NCI-H748 (cell line): Measurements from ENCODE around the gene ACTR1A.
"Not testable (repeated sequence)": the region's sequence is repeated elsewhere in the genome, so short reads cannot be mapped to it uniquely, and the experiment has no call there.

Experiments
- DNase-seq: peaks from one replicate; lab custom pipeline; 2025; ENCODE audit not compliant: unreplicated experiment; lab: John Stamatoyannopoulos, UW

The ACTR1A gene

GRCh38 chr10:102515724-102516123 lies 13.2 kb upstream of the ACTR1A start:
- no peak for DNase-seq

- DNase-seq = no peak
Observed at GRCh38 chr10:102514487-102515311, 12.2 kb upstream of the ACTR1A start.

GRCh38 chr10:102511583-102512274 lies 9.2 kb upstream of the ACTR1A start:
- DNase-seq = no peak

DNA sequence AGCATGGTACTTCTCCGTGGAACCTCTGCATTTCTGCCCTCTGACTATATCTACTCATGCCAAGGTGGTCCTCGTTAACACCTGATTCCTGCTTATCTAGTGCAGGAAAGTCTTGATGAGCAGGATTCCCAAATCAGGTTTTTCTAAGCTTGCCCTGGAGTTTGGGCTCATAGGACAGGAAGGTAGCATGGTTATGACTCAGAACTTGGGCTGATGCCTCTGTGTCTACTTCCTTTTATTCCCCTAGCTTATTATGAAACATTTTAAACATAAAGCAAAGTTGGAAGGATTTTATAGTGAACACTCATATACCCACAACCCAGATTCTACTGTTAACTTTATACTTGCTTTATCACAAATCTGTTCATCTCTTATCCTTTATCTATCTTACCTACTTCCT lies 6.9 kb upstream of the ACTR1A start:
- DNase-seq = no peak

DNA sequence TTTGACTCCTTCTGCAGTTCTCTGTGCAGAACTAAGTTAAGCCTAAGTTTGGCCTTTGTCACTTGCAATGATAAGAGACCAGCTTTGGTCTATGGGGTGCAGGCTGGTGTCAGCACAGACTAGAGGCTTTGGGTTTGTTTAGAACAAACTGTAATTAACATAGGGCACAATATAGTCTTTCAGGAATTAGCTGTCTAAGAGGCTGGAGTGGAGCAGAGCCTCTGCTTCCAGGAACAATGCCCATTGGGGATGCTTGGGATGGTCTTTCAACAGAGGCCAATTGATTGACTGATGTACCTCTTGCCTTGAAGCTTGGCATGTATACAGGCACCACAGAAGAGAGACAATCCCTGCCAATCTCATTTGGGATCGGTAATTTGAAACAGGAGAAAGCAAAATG lies 6.0 kb upstream of the ACTR1A start:
- no peak for DNase-seq

DNA sequence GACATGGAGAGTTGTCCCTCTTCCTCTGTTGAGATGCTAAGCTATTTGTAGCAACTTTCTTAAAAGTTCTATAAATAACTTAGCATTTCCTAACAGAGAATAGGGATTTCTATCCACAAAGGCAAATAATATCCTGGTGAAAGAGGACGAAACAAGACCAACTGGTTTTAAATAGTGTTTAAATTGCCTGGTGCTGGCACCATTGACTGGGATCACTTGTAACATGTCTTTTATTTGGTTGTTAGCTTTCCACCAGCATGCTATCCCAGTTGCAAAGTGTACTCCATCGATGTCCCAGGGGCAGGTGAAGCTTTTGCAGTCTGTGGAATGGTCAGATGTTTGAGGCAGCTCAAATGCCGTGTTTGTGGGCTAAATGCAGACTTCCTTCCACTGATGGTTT lies 5.0 kb upstream of the ACTR1A start:
- DNase-seq = no peak

DNA sequence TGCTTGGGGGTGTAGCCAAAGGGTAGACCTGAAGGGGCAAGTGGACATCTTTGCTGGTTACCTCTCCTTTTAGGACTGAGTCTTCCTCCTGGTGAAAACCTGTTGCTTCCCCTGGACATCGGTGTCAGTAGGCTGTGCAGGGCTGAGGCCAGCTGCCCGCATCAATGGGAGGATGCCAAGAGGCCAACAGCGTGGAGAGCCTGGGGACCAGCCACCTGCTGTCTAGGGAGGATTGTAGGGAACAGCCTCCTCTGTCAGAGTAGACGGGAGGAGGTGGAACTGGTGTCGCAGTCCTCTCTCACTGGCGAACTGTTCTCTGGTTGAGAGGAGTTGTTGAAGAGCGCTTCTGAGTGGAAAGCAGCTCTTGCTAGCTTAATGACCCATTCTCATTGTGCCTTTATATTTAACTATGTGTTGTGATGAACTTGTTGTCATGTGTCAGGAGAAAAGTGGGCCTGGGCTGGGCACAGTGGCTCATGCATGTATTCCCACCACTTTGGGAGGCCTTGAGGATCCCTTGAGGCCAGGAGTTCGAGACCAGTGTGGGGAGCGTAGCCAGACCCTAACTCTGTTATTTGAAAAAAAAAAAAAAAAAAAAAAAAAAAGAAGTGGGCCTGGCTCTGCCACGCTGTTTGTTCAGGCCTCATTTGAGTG lies 3.1 kb upstream of the ACTR1A start:
- no peak for DNase-seq

DNA sequence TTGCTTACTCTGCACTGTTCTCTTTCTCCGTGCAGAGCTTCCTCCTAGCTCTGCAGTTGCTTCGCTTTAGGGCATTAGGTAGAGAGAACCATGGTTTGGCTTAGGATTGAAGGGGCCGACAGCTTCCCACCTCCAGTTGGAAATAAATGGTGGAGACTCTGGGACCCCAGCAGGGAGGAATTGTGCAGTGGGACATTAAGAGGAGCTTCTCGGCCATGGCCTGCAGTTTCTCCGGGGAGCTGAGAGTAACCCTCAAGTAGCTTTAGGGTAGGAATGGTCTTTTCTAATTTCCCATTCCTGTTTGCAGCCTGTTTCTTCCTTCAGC lies 2.4 kb upstream of the ACTR1A start:
- no peak for DNase-seq

GRCh38 chr10:102504179-102504975 lies 1.9 kb upstream of the ACTR1A start:
- DNase-seq = peak; percentile 39

GRCh38 chr10:102503264-102504178 lies 1.0 kb upstream of the ACTR1A start, which contains the start of gene SUFU:
SUFU (plus strand) TSS chr10:102503972; CDS start chr10:102504153, 181 bp downstream.
- DNase-seq = peak; percentile 97

- peak; percentile 95 for DNase-seq
Observed at GRCh38 chr10:102502029-102502336, 529 bp downstream of the ACTR1A start.

DNA sequence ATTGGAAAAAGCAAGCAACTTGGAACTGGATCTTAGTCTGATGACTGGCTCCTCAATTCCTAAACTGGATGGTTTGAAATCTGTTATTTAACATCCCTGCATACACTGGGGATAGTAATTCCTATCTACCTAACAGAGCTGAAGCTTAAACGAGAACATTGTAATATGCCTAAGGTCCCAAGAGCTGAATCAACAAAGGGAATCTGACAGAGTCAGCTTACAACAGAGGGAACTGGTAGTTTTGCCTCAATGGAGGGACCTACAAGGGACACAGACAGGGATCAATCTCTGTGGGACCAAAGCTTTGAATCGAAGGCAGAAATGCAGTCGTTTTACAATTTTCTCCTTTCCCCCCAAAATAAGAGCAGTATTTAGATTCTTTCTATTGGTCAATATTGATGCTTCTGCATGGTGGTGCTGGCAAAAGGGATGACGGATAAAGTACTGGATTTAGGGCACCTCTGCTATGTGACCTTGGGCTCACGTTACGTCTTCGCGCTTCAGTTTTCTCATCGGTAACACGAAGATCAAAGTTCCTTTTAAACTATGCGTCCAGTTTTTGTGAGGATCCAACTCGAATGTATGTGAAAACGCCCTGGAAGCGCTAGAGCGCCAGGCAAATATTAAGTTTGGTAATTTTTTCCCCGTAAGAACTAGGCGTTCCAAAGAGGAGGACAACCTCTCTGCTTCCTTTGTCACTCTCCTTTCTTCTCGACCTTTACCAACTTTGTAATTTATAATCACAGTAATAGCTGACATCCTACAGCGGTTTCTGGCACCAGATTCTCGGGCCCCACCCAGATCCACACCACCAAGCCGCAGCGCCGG lies 1.1 kb downstream of the ACTR1A start:
- DNase-seq = no peak

DNA sequence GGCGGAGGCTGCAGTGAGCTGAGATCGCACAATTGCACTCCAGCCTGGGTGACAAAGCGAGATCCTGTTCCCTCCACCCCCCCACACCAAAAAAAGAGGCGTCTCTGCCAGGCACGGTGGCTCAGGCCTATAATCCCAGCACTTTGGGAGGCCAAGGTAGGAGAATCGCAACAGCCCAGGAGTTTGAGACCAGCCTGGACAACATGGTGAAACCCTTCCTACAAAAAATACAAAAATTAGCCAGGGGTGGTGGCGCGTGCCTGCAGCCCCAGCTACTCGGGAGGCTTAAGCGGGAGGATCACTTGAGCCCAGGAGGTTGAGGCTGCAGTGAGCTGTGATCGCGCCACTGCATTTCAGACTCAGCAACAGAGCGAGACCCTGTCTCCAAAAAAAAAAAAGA lies 1.8 kb downstream of the ACTR1A start:
- not testable (repeated sequence) for DNase-seq

GRCh38 chr10:102499356-102499755 lies 3.2 kb downstream of the ACTR1A start:
- DNase-seq = no peak

GRCh38 chr10:102497545-102497944 lies 5.0 kb downstream of the ACTR1A start:
- DNase-seq = no peak

DNA sequence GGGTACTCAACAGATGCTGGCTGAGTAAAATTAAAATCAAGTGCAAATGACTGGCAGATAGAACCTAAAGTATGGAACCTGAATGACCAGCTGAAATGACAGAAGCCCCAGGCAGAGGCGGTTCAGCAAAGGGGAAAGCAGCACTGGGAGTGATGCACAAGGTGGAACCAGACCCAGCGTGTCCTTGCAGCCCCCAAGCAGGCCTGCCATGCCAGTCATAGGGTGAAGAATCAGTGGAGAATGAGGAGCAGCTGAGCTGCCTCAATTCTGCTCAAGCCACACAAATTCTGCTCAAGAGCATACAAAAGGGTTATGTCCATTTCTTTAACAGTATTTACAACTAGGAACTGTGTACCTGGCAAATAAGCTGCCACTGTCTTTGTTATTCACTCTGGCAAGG lies 8.7 kb downstream of the ACTR1A start:
- no peak for DNase-seq

DNA sequence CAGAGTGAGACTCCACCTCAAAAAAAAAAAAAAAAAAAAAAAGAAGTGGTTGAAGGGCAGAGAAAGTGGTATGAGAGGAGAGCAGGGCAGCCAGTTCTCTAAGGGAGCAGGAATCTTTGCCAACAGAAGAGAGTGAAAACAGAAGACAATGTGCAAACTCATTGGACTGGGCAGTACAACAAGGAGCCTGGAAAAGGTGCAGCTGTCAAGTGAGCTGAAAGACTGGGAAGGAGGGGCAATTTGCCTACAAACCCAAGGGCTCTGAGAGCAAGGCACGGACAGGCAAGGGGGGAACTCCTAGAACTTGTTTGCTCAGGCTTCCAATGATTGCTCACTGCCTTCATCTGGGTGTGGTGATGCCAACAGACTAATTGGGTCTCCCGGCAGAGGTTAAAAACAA lies 9.5 kb downstream of the ACTR1A start:
- no peak for DNase-seq

GRCh38 chr10:102492344-102492939 lies 10.1 kb downstream of the ACTR1A start:
- DNase-seq = no peak

DNA sequence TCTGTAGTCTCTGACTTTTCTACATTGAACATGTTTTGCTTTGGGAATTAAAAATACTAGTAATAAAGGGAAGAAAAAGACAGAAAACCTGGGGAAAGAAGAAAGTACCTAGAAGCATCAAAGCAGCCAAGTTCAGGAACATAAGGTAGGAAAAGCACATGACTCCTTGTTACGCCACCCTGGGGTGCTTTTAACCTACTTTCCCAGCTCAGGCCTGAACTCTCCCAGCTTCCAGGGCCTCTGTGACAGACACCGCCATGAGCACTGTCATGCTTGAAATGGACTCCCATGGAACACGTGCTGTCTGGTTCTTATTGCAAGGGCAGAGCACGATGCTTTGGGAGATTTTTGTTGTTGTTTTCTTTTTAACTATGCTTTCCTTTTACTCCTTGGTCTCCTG lies 11.4 kb downstream of the ACTR1A start:
- no peak for DNase-seq
